ENCODE measurements around the gene DEPDC4.

The DEPDC4 gene

DNA sequence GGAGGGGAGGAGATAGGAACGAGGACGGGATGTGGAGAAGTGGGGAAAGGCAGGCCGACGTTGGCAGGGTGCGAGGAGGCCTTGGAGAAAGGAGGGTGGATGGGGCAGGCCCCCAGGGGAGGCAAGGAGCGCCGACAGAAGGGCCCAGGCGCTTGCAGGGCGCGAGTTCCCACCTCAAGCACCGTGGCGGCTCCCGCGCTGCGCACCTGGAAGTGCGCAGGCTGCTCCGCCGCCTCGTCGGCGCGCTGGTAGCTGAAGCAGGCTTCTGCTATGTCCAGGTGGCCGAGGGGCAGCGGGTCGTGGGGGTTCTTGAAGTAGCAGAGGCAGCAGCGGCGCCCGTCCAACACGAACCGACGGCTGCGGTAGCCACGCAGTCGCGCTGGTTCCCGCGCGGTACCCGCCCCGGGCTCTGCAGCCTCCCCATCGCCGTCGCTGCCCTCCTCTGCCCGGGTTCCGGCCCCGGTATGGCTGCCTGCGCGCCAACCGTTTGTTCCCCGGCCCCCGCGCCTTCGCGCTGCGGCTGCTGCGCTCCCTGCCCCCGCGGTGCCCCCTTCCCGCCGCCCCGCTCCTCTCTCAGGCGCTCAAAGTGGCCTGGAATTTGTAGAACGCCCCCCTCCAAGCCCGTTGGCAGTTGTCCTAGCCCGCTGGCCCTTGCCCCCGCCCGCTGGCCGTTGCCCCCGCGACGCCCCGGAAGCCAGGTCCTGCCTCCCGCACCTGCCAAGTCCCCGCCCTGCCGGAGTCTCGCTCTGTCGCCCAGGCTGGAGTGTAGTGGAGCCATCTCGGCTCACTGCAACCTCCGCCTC is 67.3 kb downstream of the DEPDC4 start (continued):
- no peak for TF ChIP-seq ZNF140 (tag by site-specific recombination; IDR thresholded peaks at IDR 0.05)
- TF ChIP-seq, protein P1, sequence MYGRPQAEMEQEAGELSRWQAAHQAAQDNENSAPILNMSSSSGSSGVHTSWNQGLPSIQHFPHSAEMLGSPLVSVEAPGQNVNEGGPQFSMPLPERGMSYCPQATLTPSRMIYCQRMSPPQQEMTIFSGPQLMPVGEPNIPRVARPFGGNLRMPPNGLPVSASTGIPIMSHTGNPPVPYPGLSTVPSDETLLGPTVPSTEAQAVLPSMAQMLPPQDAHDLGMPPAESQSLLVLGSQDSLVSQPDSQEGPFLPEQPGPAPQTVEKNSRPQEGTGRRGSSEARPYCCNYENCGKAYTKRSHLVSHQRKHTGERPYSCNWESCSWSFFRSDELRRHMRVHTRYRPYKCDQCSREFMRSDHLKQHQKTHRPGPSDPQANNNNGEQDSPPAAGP (tag by site-specific recombination; IDR thresholded peaks at IDR 0.05), result no peak
- no peak for TF ChIP-seq REPIN1 (tag by site-specific recombination; IDR thresholded peaks at IDR 0.05; ENCODE audit: low read depth)
- TF ChIP-seq ZNF843 (tag by site-specific recombination; IDR thresholded peaks at IDR 0.05), result peak; percentile 13; the same call in 1 of the 2 replicates
- TF ChIP-seq ZNF623 (tag by site-specific recombination; IDR thresholded peaks at IDR 0.05), result no peak
- TF ChIP-seq BCL11B (tag by site-specific recombination; IDR thresholded peaks at IDR 0.05; ENCODE audit: low read depth), result no peak
- TF ChIP-seq ZSCAN16 (tag by site-specific recombination; IDR thresholded peaks at IDR 0.05), result no peak
- TF ChIP-seq, protein P2, sequence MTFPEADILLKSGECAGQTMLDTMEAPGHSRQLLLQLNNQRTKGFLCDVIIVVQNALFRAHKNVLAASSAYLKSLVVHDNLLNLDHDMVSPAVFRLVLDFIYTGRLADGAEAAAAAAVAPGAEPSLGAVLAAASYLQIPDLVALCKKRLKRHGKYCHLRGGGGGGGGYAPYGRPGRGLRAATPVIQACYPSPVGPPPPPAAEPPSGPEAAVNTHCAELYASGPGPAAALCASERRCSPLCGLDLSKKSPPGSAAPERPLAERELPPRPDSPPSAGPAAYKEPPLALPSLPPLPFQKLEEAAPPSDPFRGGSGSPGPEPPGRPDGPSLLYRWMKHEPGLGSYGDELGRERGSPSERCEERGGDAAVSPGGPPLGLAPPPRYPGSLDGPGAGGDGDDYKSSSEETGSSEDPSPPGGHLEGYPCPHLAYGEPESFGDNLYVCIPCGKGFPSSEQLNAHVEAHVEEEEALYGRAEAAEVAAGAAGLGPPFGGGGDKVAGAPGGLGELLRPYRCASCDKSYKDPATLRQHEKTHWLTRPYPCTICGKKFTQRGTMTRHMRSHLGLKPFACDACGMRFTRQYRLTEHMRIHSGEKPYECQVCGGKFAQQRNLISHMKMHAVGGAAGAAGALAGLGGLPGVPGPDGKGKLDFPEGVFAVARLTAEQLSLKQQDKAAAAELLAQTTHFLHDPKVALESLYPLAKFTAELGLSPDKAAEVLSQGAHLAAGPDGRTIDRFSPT (tag by site-specific recombination; IDR thresholded peaks at IDR 0.05), result peak; percentile 89
- TF ChIP-seq SP3 (tag by site-specific recombination; IDR thresholded peaks at IDR 0.05), result peak; percentile 69
- no peak for TF ChIP-seq GLI4 (tag by site-specific recombination; IDR thresholded peaks at IDR 0.05)
- TF ChIP-seq ZNF596 (tag by site-specific recombination; IDR thresholded peaks at IDR 0.05), result no peak
- TF ChIP-seq ZNF155 (tag by site-specific recombination; IDR thresholded peaks at IDR 0.05), result no peak
- TF ChIP-seq YY1 (tag by site-specific recombination; IDR thresholded peaks at IDR 0.05), result no peak; the same call in none of the 2 replicates
- TF ChIP-seq RBAK (tag by site-specific recombination; IDR thresholded peaks at IDR 0.05), result no peak
- TF ChIP-seq, protein P3, sequence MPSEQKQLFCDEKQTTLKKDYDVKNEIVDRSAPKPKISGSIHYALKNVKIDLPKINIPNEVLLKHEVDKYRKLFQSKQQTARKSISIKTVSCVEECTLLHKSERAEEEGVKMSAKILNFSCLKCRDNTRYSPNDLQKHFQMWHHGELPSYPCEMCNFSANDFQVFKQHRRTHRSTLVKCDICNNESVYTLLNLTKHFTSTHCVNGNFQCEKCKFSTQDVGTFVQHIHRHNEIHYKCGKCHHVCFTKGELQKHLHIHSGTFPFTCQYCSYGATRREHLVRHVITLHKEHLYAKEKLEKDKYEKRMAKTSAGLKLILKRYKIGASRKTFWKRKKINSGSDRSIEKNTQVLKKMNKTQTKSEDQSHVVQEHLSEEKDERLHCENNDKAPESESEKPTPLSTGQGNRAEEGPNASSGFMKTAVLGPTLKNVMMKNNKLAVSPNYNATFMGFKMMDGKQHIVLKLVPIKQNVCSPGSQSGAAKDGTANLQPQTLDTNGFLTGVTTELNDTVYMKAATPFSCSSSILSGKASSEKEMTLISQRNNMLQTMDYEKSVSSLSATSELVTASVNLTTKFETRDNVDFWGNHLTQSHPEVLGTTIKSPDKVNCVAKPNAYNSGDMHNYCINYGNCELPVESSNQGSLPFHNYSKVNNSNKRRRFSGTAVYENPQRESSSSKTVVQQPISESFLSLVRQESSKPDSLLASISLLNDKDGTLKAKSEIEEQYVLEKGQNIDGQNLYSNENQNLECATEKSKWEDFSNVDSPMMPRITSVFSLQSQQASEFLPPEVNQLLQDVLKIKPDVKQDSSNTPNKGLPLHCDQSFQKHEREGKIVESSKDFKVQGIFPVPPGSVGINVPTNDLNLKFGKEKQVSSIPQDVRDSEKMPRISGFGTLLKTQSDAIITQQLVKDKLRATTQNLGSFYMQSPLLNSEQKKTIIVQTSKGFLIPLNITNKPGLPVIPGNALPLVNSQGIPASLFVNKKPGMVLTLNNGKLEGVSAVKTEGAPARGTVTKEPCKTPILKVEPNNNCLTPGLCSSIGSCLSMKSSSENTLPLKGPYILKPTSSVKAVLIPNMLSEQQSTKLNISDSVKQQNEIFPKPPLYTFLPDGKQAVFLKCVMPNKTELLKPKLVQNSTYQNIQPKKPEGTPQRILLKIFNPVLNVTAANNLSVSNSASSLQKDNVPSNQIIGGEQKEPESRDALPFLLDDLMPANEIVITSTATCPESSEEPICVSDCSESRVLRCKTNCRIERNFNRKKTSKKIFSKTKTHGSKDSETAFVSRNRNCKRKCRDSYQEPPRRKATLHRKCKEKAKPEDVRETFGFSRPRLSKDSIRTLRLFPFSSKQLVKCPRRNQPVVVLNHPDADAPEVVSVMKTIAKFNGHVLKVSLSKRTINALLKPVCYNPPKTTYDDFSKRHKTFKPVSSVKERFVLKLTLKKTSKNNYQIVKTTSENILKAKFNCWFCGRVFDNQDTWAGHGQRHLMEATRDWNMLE (tag by site-specific recombination; conservative IDR thresholded peaks at IDR 0.05; ENCODE audit: low read depth), result no peak
- no peak for TF ChIP-seq FEZF1 (tag by site-specific recombination; IDR thresholded peaks at IDR 0.05)
- no peak for TF ChIP-seq ZFP69B (tag by site-specific recombination; IDR thresholded peaks at IDR 0.05)
- TF ChIP-seq OVOL3 (tag by site-specific recombination; IDR thresholded peaks at IDR 0.05), result no peak
- no peak for TF ChIP-seq ZNF701 (tag by site-specific recombination; IDR thresholded peaks at IDR 0.05)
- TF ChIP-seq ZNF558 (tag by site-specific recombination; IDR thresholded peaks at IDR 0.05), result no peak
- TF ChIP-seq, protein P4, sequence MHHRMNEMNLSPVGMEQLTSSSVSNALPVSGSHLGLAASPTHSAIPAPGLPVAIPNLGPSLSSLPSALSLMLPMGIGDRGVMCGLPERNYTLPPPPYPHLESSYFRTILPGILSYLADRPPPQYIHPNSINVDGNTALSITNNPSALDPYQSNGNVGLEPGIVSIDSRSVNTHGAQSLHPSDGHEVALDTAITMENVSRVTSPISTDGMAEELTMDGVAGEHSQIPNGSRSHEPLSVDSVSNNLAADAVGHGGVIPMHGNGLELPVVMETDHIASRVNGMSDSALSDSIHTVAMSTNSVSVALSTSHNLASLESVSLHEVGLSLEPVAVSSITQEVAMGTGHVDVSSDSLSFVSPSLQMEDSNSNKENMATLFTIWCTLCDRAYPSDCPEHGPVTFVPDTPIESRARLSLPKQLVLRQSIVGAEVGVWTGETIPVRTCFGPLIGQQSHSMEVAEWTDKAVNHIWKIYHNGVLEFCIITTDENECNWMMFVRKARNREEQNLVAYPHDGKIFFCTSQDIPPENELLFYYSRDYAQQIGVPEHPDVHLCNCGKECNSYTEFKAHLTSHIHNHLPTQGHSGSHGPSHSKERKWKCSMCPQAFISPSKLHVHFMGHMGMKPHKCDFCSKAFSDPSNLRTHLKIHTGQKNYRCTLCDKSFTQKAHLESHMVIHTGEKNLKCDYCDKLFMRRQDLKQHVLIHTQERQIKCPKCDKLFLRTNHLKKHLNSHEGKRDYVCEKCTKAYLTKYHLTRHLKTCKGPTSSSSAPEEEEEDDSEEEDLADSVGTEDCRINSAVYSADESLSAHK (tag by site-specific recombination; IDR thresholded peaks at IDR 0.05), result no peak
- TF ChIP-seq ZNF658 (tag by site-specific recombination; IDR thresholded peaks at IDR 0.05), result no peak
- peak; percentile 43; the same call in 1 of the 2 replicates for TF ChIP-seq KLF8 (tag by site-specific recombination; IDR thresholded peaks at IDR 0.05)
- TF ChIP-seq ZNF394 (tag by site-specific recombination; IDR thresholded peaks at IDR 0.05; ENCODE audit: borderline replicate concordance), result no peak
- TF ChIP-seq ZNF610 (tag by site-specific recombination; IDR thresholded peaks at IDR 0.05; ENCODE audit: borderline replicate concordance), result no peak; the same call in 1 of the 2 replicates
- no peak for TF ChIP-seq ZNF555 (tag by site-specific recombination; conservative IDR thresholded peaks at IDR 0.05)
- TF ChIP-seq, protein P5, sequence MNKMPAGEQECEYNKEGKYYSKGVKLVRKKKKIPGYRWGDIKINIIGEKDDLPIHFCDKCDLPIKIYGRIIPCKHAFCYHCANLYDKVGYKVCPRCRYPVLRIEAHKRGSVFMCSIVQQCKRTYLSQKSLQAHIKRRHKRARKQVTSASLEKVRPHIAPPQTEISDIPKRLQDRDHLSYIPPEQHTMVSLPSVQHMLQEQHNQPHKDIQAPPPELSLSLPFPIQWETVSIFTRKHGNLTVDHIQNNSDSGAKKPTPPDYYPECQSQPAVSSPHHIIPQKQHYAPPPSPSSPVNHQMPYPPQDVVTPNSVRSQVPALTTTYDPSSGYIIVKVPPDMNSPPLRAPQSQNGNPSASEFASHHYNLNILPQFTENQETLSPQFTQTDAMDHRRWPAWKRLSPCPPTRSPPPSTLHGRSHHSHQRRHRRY (tag by site-specific recombination; IDR thresholded peaks at IDR 0.05), result no peak
- TF ChIP-seq ZNF426 (tag by site-specific recombination; IDR thresholded peaks at IDR 0.05), result no peak
- no peak for TF ChIP-seq PRDM1 (tag by site-specific recombination; IDR thresholded peaks at IDR 0.05)

All from HEK293 (cell line).